Renal cortex interstitium (tissue), 11 donors: Measurements from ENCODE around the gene FAM193B. TPM values are rescaled to one million over a fixed set of nuclear protein-coding genes. Genes with fewer than 3 reads are reported as not detected.
"Not testable (repeated sequence)": the region's sequence is repeated elsewhere in the genome, so short reads cannot be mapped to it uniquely, and the experiment has no call there.

Experiments
- DNase-seq, 11 donors: peaks; one replicate each; pipeline ENCODE4 v3.0.0-alpha.2; 2013; ENCODE audit warnings: low read depth in 9 of 11, low spot score in 4 of 11; ENCODE audit errors: extremely low read depth in 1 of 11
- polyA plus RNA-seq, 3 donors: library from polyadenylated mRNA; unstranded; fragments of 120-200 nt; gene quantifications; one replicate each; pipeline ENCODE4 v1.2.1, GENCODE V29; 2013; ENCODE audit not compliant: insufficient read length in 3 of 3

The FAM193B gene
- polyA plus RNA-seq, 3 donors, result 69.6 to 126 (median 85.4) TPM

- peak in 10 of 11 donors; percentile 45 to 80 (median 72) for DNase-seq
Measured at GRCh38 chr5:177592010-177592834, 37.9 kb upstream of the FAM193B start, which contains the start of gene TMED9. TMED9 (plus strand) TSS chr5:177592203; CDS start chr5:177592215, 12 bp downstream.

GRCh38 chr5:177591690-177592009, 37.3 kb upstream of the FAM193B start:
- no peak for DNase-seq

GRCh38 chr5:177590406-177590805, 36.0 kb upstream of the FAM193B start:
- no peak for DNase-seq

GRCh38 chr5:177588413-177588909, 34.1 kb upstream of the FAM193B start:
- no peak for DNase-seq

GRCh38 chr5:177578316-177578715, 24.0 kb upstream of the FAM193B start:
- no peak for DNase-seq

- no peak for DNase-seq
Measured at GRCh38 chr5:177576169-177576568, 21.8 kb upstream of the FAM193B start.

GRCh38 chr5:177575488-177575887, 21.1 kb upstream of the FAM193B start:
- DNase-seq, result no peak

GRCh38 chr5:177569894-177570293, 15.5 kb upstream of the FAM193B start:
- no peak for DNase-seq

GRCh38 chr5:177568326-177568725, 14.0 kb upstream of the FAM193B start:
- DNase-seq, result no peak

- no peak for DNase-seq
Measured at GRCh38 chr5:177565046-177565445, 10.7 kb upstream of the FAM193B start.

GRCh38 chr5:177559446-177559941, 5.1 kb upstream of the FAM193B start:
- DNase-seq, result not testable (repeated sequence)

- no peak for DNase-seq
Measured at GRCh38 chr5:177557796-177558195, 3.4 kb upstream of the FAM193B start.

- DNase-seq, result peak in 1 of 11 donors; percentile 18
Measured at GRCh38 chr5:177557041-177557647, 2.8 kb upstream of the FAM193B start.

GRCh38 chr5:177555665-177556064, 1.3 kb upstream of the FAM193B start:
- no peak for DNase-seq

GRCh38 chr5:177555228-177555627, 865 bp upstream of the FAM193B start:
- no peak for DNase-seq

GRCh38 chr5:177553671-177554429, 513 bp downstream of the FAM193B start:
- peak in 4 of 11 donors; percentile 7 to 25 (median 16) for DNase-seq

- DNase-seq, result no peak
Measured at GRCh38 chr5:177552839-177553455, 1.4 kb downstream of the FAM193B start.

- DNase-seq, result no peak
Measured at GRCh38 chr5:177550122-177550521, 4.2 kb downstream of the FAM193B start.

- DNase-seq, result no peak
Measured at GRCh38 chr5:177548495-177548894, 5.9 kb downstream of the FAM193B start.
